Stimulated activated naive CD4-positive, alpha-beta T cell treated with Interleukin-2 at 50 U/mL for 16 hours (primary cell): Measurements from ENCODE around the gene TTC14.

ENCODE experiments used
- DNase-seq: peaks from one replicate; lab custom pipeline; 2025; lab: John Stamatoyannopoulos, UW

The TTC14 gene

DNA sequence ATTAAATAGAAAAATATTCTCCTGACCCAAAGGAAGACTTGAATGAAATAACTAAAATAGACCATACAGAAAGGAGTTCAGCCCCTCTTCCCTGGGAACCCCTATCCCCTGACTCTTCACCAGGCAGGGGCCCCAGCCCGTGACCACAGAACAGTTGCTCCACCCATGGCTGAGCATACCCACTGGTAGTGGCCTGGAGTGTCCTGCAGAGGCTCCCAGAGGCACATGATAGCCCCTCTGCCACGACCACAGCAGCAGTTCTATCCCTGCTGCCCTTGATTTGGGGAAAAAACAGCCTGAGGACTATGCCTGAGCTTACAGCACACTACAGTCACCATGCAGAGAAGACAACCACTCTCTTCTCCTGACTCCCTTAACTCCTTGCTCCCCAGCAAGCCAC is 31.8 kb downstream of the TTC14 start:
- no peak for DNase-seq

DNA sequence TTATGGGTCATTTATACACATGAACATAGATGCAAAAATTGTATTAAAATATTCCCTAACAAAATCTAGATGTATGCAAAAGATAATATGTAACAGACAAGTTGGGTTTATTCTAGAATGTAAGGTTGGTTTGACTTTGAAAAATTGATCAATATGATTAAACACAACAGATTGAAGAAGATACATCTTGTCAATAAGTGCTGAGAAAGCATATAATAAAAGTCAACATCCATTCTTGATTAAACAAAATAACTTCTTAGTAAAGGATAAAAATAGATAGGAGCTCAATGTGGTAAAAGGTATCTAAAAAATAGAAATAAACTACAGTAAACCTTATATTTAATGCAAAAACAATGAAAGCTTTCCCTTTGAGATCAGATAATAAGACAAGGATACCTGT is 39.0 kb downstream of the TTC14 start:
- DNase-seq = no peak

DNA sequence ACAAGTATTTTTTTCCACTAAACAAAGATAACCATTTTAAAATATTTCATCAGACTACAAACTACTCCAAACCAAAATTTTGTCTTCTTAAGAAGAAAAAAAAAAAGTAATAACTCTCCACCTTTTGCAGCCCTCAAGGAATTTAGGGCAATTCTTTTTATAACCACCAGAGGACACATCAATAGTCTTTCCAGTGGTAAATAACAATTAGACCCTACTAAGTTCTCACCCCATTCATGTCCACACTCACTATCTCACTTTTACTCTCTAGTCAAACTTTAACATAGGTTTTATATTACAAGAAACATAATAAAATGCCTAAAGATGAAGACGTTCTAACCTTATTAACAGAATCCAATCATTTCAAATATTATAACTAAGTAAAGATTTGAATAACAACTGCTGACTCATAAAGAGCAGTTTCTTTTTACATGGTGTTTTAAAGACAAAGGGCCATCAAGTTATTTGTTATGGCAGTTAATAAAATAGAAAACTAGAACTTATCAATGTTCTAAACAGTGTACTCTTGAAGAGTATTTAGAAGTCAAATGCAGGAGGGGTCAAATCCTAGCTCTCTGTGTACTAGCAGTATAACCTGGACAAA is 44.3 kb downstream of the TTC14 start:
- no peak for DNase-seq

DNA sequence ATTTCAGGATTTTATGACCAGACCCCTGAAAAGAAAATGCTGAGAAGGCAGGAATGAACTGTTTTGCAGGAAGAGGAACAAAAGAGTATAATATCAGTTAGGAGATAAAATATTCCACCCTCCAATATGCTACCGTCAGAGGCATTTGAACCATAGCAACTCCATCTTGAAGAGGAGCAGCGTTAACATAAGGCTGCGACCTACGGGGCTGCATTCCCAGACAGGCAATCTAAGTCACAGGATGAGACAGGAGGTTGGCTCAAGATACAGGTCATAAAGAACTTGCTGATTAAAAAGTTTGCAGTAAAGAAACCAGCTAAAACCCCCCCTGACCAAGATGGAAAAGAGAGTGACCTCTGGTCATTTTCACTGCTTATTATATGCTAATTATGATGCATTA is 54.4 kb downstream of the TTC14 start:
- no peak for DNase-seq

DNA sequence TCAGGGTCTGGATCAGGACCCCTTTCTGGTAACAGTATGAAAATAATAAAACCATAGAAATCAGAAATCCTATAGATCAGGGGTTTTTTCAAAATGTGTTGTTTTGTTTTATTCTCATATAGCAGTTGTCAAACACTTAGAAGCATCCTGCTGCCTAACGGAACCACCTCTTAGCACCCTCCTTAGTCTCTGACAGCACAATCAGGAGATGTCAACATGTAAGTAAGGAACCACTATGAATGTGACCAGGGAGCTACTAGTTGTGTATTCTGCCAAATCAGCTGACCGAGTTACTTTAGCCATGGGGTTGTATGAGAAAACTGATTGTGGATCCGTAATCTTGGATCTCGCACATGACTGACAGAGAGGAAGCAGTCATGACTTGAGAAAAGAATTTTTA is 55.1 kb downstream of the TTC14 start:
- no peak for DNase-seq
